Thymus (tissue), 11 donors: ENCODE results near the gene CHD9. TPM values are rescaled to one million over a fixed set of nuclear protein-coding genes. Genes with fewer than 3 reads are reported as not detected.
"Not testable (repeated sequence)": the region's sequence is repeated elsewhere in the genome, so short reads cannot be mapped to it uniquely, and the experiment has no call there.

Experiments
- DNase-seq, 9 donors: peaks; one replicate each; pipeline ENCODE4 v3.0.0-alpha.2; 2013; ENCODE audit warnings: low spot score in 9 of 9, low read depth in 6 of 9, missing footprints in 1 of 9
- H3K27ac ChIP-seq, 2 donors: one replicate each; pipeline ENCODE4 v1.5.1; 2013; ENCODE audit warnings: control low read depth in 1 of 2, low read depth in 1 of 2, low read length in 1 of 2, mild to moderate bottlenecking in 1 of 2, moderate library complexity in 1 of 2
- H3K27me3 ChIP-seq, 2 donors: one replicate each; pipeline ENCODE4 v1.5.1; 2013; ENCODE audit warnings: low read length in 1 of 2; ENCODE audit not compliant: control insufficient read depth in 2 of 2, insufficient read depth in 1 of 2
- H3K36me3 ChIP-seq, 2 donors: one replicate each; pipeline ENCODE4 v1.5.1; 2013; ENCODE audit warnings: low read length in 1 of 2, mild to moderate bottlenecking in 1 of 2, moderate library complexity in 1 of 2; ENCODE audit not compliant: control insufficient read depth in 2 of 2, insufficient read depth in 2 of 2
- H3K4me1 ChIP-seq, 2 donors: one replicate each; pipeline ENCODE4 v1.5.1; 2013; ENCODE audit warnings: low read length in 2 of 2; ENCODE audit not compliant: control insufficient read depth in 2 of 2, insufficient read depth in 2 of 2
- H3K4me3 ChIP-seq, 2 donors: one replicate each; pipeline ENCODE4 v1.5.1; 2013; ENCODE audit warnings: low read length in 2 of 2, control low read depth in 1 of 2, mild to moderate bottlenecking in 1 of 2
- H3K9me3 ChIP-seq, 2 donors: one replicate each; pipeline ENCODE4 v1.5.1; 2013; ENCODE audit warnings: low read length in 1 of 2, mild to moderate bottlenecking in 1 of 2; ENCODE audit not compliant: control insufficient read depth in 2 of 2, insufficient read depth in 1 of 2
- WGBS: extraction: QIAGEN DNeasy Blood & Tissue Kit; methylation state at CpG from one replicate; pipeline ENCODE4 v1.1.7; 2013; 5-methylcytosine and 5-hydroxymethylcytosine counted together
- polyA plus RNA-seq: library from polyadenylated mRNA; stranded (reverse); fragments of 200-250 nt; gene quantifications from one replicate; pipeline ENCODE4 v1.2.3, GENCODE V29; 2013
- total RNA-seq: library from RNA; stranded (reverse); fragments of 120-200 nt; gene quantifications from one replicate; pipeline ENCODE4 v1.2.4, GENCODE V29; 2013
- donor health status: healthy.

CHD9 gene
- total and polyA plus RNA-seq, 2 donors: 15.3 to 43.7 TPM

GRCh38 chr16:53176434-53176833, 121.6 kb downstream of the CHD9 start:
- no peak overlapping the region for H3K4me3 ChIP-seq
- H3K27ac ChIP-seq: no peak overlapping the region
- DNase-seq: no peak
- H3K36me3 ChIP-seq: no peaks in the 10 kb centered on the region
- no peaks in the 10 kb centered on the region for H3K9me3 ChIP-seq
- H3K27me3 ChIP-seq: no peaks in the 10 kb centered on the region
- no peaks in the 10 kb centered on the region for H3K4me1 ChIP-seq

GRCh38 chr16:53183442-53183841, 128.7 kb downstream of the CHD9 start:
- no peak overlapping the region for H3K4me3 ChIP-seq
- peaks cover 0 to 6% of the 10 kb centered on the region in 2 donors for H3K36me3 ChIP-seq
- 95% methylated on average over 4 of the region's 4 CpGs for WGBS
- peaks cover 8 to 10% of the 10 kb centered on the region in 2 donors for H3K9me3 ChIP-seq
- no peak overlapping the region for H3K27ac ChIP-seq
- no peaks in the 10 kb centered on the region for H3K4me1 ChIP-seq
- DNase-seq: no peak
- H3K27me3 ChIP-seq: no peaks in the 10 kb centered on the region

- DNase-seq, H3K4me3 ChIP-seq, H3K27me3 ChIP-seq, H3K27ac ChIP-seq, H3K36me3 ChIP-seq, H3K4me1 ChIP-seq: not testable (repeated sequence)
- WGBS: 99% methylated on average over 3 of the region's 3 CpGs
- peaks cover 8 to 10% of the 10 kb centered on the region in 2 donors for H3K9me3 ChIP-seq
Observed at GRCh38 chr16:53185741-53186140, 130.9 kb downstream of the CHD9 start.

GRCh38 chr16:53187775-53188174, 133.0 kb downstream of the CHD9 start:
- no peak for DNase-seq
- no peak overlapping the region for H3K4me3 ChIP-seq
- 100% methylated on average over 1 of the region's 1 CpG for WGBS
- no peaks in the 10 kb centered on the region for H3K27me3 ChIP-seq
- peaks cover 8 to 10% of the 10 kb centered on the region in 2 donors for H3K9me3 ChIP-seq
- no peaks in the 10 kb centered on the region for H3K4me1 ChIP-seq
- no peak overlapping the region for H3K27ac ChIP-seq
- peaks cover 0 to 6% of the 10 kb centered on the region in 2 donors for H3K36me3 ChIP-seq

GRCh38 chr16:53191413-53191812, 136.6 kb downstream of the CHD9 start:
- H3K36me3 ChIP-seq: no peaks in the 10 kb centered on the region
- no peak overlapping the region for H3K27ac ChIP-seq
- H3K4me1 ChIP-seq: no peaks in the 10 kb centered on the region
- WGBS: 92% methylated on average over 1 of the region's 1 CpG
- no peak for DNase-seq
- H3K9me3 ChIP-seq: no peaks in the 10 kb centered on the region
- H3K4me3 ChIP-seq: no peak overlapping the region
- H3K27me3 ChIP-seq: no peaks in the 10 kb centered on the region

GRCh38 chr16:53198933-53199332, 144.1 kb downstream of the CHD9 start:
- Histone ChIP-seq H3K27ac (no peak overlapping the region), H3K4me3 (no peak overlapping the region), H3K36me3 (no peaks in the 10 kb centered on the region), H3K9me3 (no peaks in the 10 kb centered on the region), H3K27me3 (no peaks in the 10 kb centered on the region), H3K4me1 (no peaks in the 10 kb centered on the region)
- DNase-seq: no peak

GRCh38 chr16:53201900-53202299, 147.1 kb downstream of the CHD9 start:
- no peaks in the 10 kb centered on the region for H3K9me3 ChIP-seq
- no peak overlapping the region for H3K4me3 ChIP-seq
- H3K27me3 ChIP-seq: no peaks in the 10 kb centered on the region
- H3K27ac ChIP-seq: no peak overlapping the region
- DNase-seq: no peak
- no peaks in the 10 kb centered on the region for H3K4me1 ChIP-seq
- no peaks in the 10 kb centered on the region for H3K36me3 ChIP-seq
- 100% methylated on average over 1 of the region's 1 CpG for WGBS

- Histone ChIP-seq H3K27ac (no peak overlapping the region), H3K27me3 (no peaks in the 10 kb centered on the region), H3K4me1 (no peaks in the 10 kb centered on the region), H3K4me3 (no peak overlapping the region), H3K9me3 (no peaks in the 10 kb centered on the region), H3K36me3 (no peaks in the 10 kb centered on the region)
- no peak for DNase-seq
Observed at GRCh38 chr16:53202398-53202797, 147.6 kb downstream of the CHD9 start.

- no peaks in the 10 kb centered on the region for H3K36me3 ChIP-seq
Observed at GRCh38 chr16:53207810-53208752, 153.3 kb downstream of the CHD9 start.

More at GRCh38 chr16:53207810-53208752, 153.3 kb downstream of the CHD9 start:
- Histone ChIP-seq H3K4me3 (peak overlapping the region; percentile 47 to 53), H3K27ac (peak overlapping the region; percentile 80 to 95), H3K27me3 (no peaks in the 10 kb centered on the region), H3K4me1 (peaks cover 0 to 6% of the 10 kb centered on the region in 2 donors), H3K9me3 (no peaks in the 10 kb centered on the region)
- DNase-seq: peak; percentile 48 to 85 (median 56)
- under 1% methylated on average over 8 of the region's 8 CpGs for WGBS
